GM23338 (cell line): ENCODE measurements around the gene SPNS3. TPM values are rescaled to one million over a fixed set of nuclear protein-coding genes. Genes with fewer than 3 reads are reported as not detected.
A peak's percentile ranks its signal among the peaks of the same experiment; 100 is the strongest.

Experiments
- ATAC-seq: fragments of 200-7000 bp; cut with Tn5 transposase; 3 replicates; pipeline ENCODE4 v1.9.1; 2020
- DNase-seq: peaks from one replicate; pipeline ENCODE4 v3.0.0-alpha.2; 2015; ENCODE audit warnings: low spot score
- H2AFZ ChIP-seq: fragments of 200-600 bp; sonication (generic); 2 replicates; pipeline ENCODE4 v1.8.0; 2016; ENCODE audit warnings: antibody characterized with exemption, mild to moderate bottlenecking, moderate library complexity
- H3F3A ChIP-seq: fragments of 200-600 bp; sonication (generic); replicated peaks from 2 replicates; pipeline ENCODE4 v1.8.0; 2017; ENCODE audit warnings: antibody characterized with exemption, mixed run types, low read depth
- H3K27ac ChIP-seq: fragments of 200-600 bp; sonication (generic); 2 replicates; pipeline ENCODE4 v1.6.1; 2016; ENCODE audit warnings: low read depth
- H3K27me3 ChIP-seq: fragments of 200-600 bp; sonication (generic); 2 replicates; pipeline ENCODE4 v1.8.0; 2016; ENCODE audit warnings: mild to moderate bottlenecking, mixed run types, moderate library complexity; ENCODE audit not compliant: insufficient read depth
- H3K36me3 ChIP-seq: fragments of 200-600 bp; sonication (generic); 2 replicates; pipeline ENCODE4 v1.8.0; 2016; ENCODE audit warnings: mild to moderate bottlenecking; ENCODE audit not compliant: insufficient read depth
- H3K4me1 ChIP-seq: fragments of 200-600 bp; sonication (generic); 2 replicates; pipeline ENCODE4 v1.8.0; 2016; ENCODE audit warnings: mild to moderate bottlenecking, moderate library complexity; ENCODE audit not compliant: insufficient read depth
- H3K4me2 ChIP-seq: fragments of 200-600 bp; sonication (generic); 2 replicates; pipeline ENCODE4 v1.7.1; 2017; ENCODE audit warnings: mixed run types
- H3K4me3 ChIP-seq: fragments of 200-600 bp; sonication (generic); 2 replicates; pipeline ENCODE4 v1.6.1; 2016; ENCODE audit warnings: mixed run types
- H3K79me2 ChIP-seq: fragments of 200-600 bp; sonication (generic); replicated peaks from 2 replicates; pipeline ENCODE4 v1.8.0; 2017; ENCODE audit warnings: mild to moderate bottlenecking; ENCODE audit not compliant: insufficient read depth
- H3K9me2 ChIP-seq: fragments of 200-600 bp; sonication (generic); 2 replicates; pipeline ENCODE4 v1.8.0; 2017; ENCODE audit not compliant: insufficient read depth
- H4K20me1 ChIP-seq: fragments of 200-600 bp; sonication (generic); replicated peaks from 2 replicates; pipeline ENCODE4 v1.8.0; 2017; ENCODE audit warnings: mild to moderate bottlenecking; ENCODE audit not compliant: insufficient read depth
- H3K27ac Mint-ChIP-seq: 2 replicates; pipeline ENCODE4 v1.8.0; 2020; ENCODE audit warnings: inconsistent platforms, mild to moderate bottlenecking, moderate library complexity, mixed read lengths
- H3K27me3 Mint-ChIP-seq: 3 replicates; pipeline ENCODE4 v1.8.0; 2022; ENCODE audit warnings: low read depth, mild to moderate bottlenecking, moderate library complexity, mixed read lengths, inconsistent platforms; ENCODE audit not compliant: insufficient read depth, poor library complexity
- H3K36me3 Mint-ChIP-seq: 3 replicates; pipeline ENCODE4 v1.8.0; 2021; ENCODE audit warnings: low read depth, mild to moderate bottlenecking, inconsistent platforms, moderate library complexity, mixed read lengths
- H3K4me1 Mint-ChIP-seq: 3 replicates; pipeline ENCODE4 v1.8.0; 2020; ENCODE audit warnings: mild to moderate bottlenecking, inconsistent platforms, mixed read lengths
- H3K4me3 Mint-ChIP-seq: 3 replicates; pipeline ENCODE4 v1.8.0; 2021; ENCODE audit warnings: moderate library complexity, mild to moderate bottlenecking, inconsistent platforms, mixed read lengths
- H3K9me3 Mint-ChIP-seq: 3 replicates; pipeline ENCODE4 v1.8.0; 2020; ENCODE audit warnings: moderate library complexity, mild to moderate bottlenecking, inconsistent platforms, mixed read lengths
- CREB1 ChIP-seq: fragments of 250-450 bp; sonication (Bioruptor Pico); IDR thresholded peaks from 2 replicates; pipeline ENCODE4 v1.5.0; 2020; ENCODE audit warnings: low read depth, mild to moderate bottlenecking, moderate library complexity
- CTCF ChIP-seq, 2 experiments: fragments of 200-600 bp in 1 of 2; sonication (generic) in 1 of 2; conservative IDR thresholded peaks; 2 replicates each; pipeline versions ENCODE4 v1.5.1 to v1.6.1; 2016 to 2017; ENCODE audit warnings: antibody characterized with exemption in 2 of 2, low read depth in 2 of 2, mild to moderate bottlenecking in 2 of 2, moderate library complexity in 1 of 2
- ETS1 ChIP-seq: IDR thresholded peaks from 2 replicates; pipeline ENCODE4 v1.6.1; 2016; ENCODE audit warnings: antibody characterized with exemption
- EZH2 ChIP-seq: fragments of 200-600 bp; sonication (generic); IDR thresholded peaks from one replicate; pipeline ENCODE4 v1.8.0; 2017; ENCODE audit warnings: antibody characterized with exemption, mild to moderate bottlenecking, low read depth; ENCODE audit not compliant: unreplicated experiment
- EZH2phosphoT487 ChIP-seq: fragments of 200-600 bp; sonication (generic); IDR thresholded peaks from one replicate; pipeline ENCODE4 v1.8.1; 2018; ENCODE audit warnings: antibody characterized with exemption; ENCODE audit not compliant: unreplicated experiment
- JUNB ChIP-seq: IDR thresholded peaks from one replicate; pipeline ENCODE4 v1.6.1; 2016; ENCODE audit warnings: antibody characterized with exemption; ENCODE audit not compliant: unreplicated experiment
- NANOG ChIP-seq: IDR thresholded peaks from 2 replicates; pipeline ENCODE4 v1.6.1; 2016; ENCODE audit warnings: antibody characterized with exemption, borderline replicate concordance
- POLR2AphosphoS5 ChIP-seq: IDR thresholded peaks from 2 replicates; pipeline ENCODE4 v1.6.1; 2016; ENCODE audit warnings: antibody characterized with exemption, low read depth
- REST ChIP-seq: IDR thresholded peaks from one replicate; pipeline ENCODE4 v1.6.1; 2018; ENCODE audit warnings: antibody characterized with exemption; ENCODE audit not compliant: unreplicated experiment
- STAT1 ChIP-seq: IDR thresholded peaks from one replicate; pipeline ENCODE4 v1.6.1; 2016; ENCODE audit warnings: antibody characterized with exemption; ENCODE audit not compliant: unreplicated experiment
- ZNF114 ChIP-seq: fragments of 250-450 bp; sonication (Bioruptor Pico); IDR thresholded peaks from 2 replicates; pipeline ENCODE4 v1.5.0; 2020; ENCODE audit warnings: mild to moderate bottlenecking, moderate library complexity
- ZNF331 ChIP-seq: fragments of 250-450 bp; sonication (Bioruptor Pico); IDR thresholded peaks from 2 replicates; pipeline ENCODE4 v1.5.0; 2020; ENCODE audit warnings: low read depth, mild to moderate bottlenecking, moderate library complexity
- ZNF462 ChIP-seq: fragments of 250-450 bp; sonication (Bioruptor Pico); IDR thresholded peaks from 2 replicates; pipeline ENCODE4 v1.5.0; 2020; ENCODE audit warnings: mild to moderate bottlenecking, moderate library complexity
- polyA plus RNA-seq: library from polyadenylated mRNA; unstranded; fragments of >200 nt; fragmentation: Nextera tagmentation; extraction: Ambion mirVana; gene quantifications from 2 replicates; pipeline ENCODE4 v1.2.1, GENCODE V29; 2016
- total RNA-seq: library from RNA; depleted of rRNA; stranded (reverse); fragments of >200 nt; shearing (Covaris generic); gene quantifications from 2 replicates; pipeline ENCODE4 v1.2.3, GENCODE V29; 2014

Gene SPNS3
- total and polyA plus RNA-seq, 2 experiments from 2014 or later = not detected

GRCh38 chr17:4530799-4531730, 97.3 kb downstream of the SPNS3 start:
- Mint-ChIP-seq H3K9me3 (no peaks in the 10 kb centered on the region; the same call in 2 of the 3 replicates), H3K4me1 (peaks cover 21% of the 10 kb centered on the region), H3K27ac (no peak overlapping the region), H3K4me3 (no peak overlapping the region), H3K27me3 (peaks cover 62% of the 10 kb centered on the region), H3K36me3 (no peaks in the 10 kb centered on the region; the same call in 2 of the 3 replicates)
- H3K27ac ChIP-seq = no peak overlapping the region
- no peaks in the 10 kb centered on the region; the same call in 1 of the 2 replicates for H4K20me1 ChIP-seq
- H3K4me1 ChIP-seq = peaks cover 7% of the 10 kb centered on the region; the same call in 1 of the 2 replicates
- no peak overlapping the region for H2AFZ ChIP-seq
- ATAC-seq (no peak), DNase-seq (peak; percentile 29)
- no peaks in the 10 kb centered on the region for H3K36me3 ChIP-seq
- no peaks in the 10 kb centered on the region for H3K79me2 ChIP-seq
- no peaks in the 10 kb centered on the region for H3F3A ChIP-seq
- no peaks in the 10 kb centered on the region for H3K9me2 ChIP-seq
- H3K4me2 ChIP-seq = no peak overlapping the region
- TF ChIP-seq JUNB (no peak), ETS1 (no peak), EZH2phosphoT487 (no peak), NANOG (no peak), CREB1 (CRISPR knock-in tag) (no peak), ZNF114 (CRISPR knock-in tag) (no peak), POLR2AphosphoS5 (no peak), ZNF331 (CRISPR knock-in tag) (no peak), CTCF (conservative IDR thresholded peaks at IDR 0.05; ENCODE audit: low read depth in 2 of 2) (no peak), REST (no peak), STAT1 (no peak), ZNF462 (CRISPR knock-in tag) (no peak), EZH2 (no peak)
- no peak overlapping the region for H3K4me3 ChIP-seq
- peaks cover 59% of the 10 kb centered on the region for H3K27me3 ChIP-seq
